ENCODE results near the gene C7orf57.

C7orf57 gene

DNA sequence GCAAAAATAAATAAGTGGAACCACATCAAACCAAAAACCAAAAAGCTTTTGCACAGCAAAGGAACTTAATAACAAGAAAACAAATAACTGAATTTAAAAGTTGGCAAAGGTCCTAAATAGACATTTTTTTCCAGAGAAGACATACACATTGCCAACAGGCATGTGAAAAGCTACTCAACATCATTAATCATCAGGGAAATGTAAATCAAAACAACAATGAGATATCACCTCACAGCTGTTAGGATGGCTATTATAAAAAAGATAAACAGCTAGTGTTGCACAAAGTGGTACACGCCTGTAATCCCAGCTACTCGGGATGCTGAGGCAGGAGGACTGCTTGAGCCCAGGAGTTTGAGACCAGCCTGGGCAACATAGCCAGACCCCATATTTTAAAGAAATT lies 4.2 kb upstream of the C7orf57 start:
- Histone ChIP-seq H3K36me3 (ENCODE audit: control insufficient read depth in 2 of 2, insufficient read depth in 2 of 2, low read length in 2 of 2) (no peaks in the 10 kb centered on the region), H3K9me3 (ENCODE audit: control insufficient read depth in 2 of 2, low read length in 2 of 2) (no peaks in the 10 kb centered on the region), H3K27ac (ENCODE audit: low read depth in 2 of 2, low read length in 2 of 2) (no peak overlapping the region), H3K9ac (ENCODE audit: low read depth in 1 of 2, low read length in 2 of 2) (no peak overlapping the region), H3K27me3 (ENCODE audit: control insufficient read depth in 2 of 2, insufficient read depth in 2 of 2, low read length in 2 of 2) (peaks cover 5 to 7% of the 10 kb centered on the region in 2 donors), H3K4me1 (ENCODE audit: control insufficient read depth in 2 of 2, insufficient read depth in 2 of 2, low read length in 2 of 2) (peaks cover 7% of the 10 kb centered on the region in 2 donors), H3K4me3 (ENCODE audit: low read length in 2 of 2) (no peak overlapping the region)

DNA sequence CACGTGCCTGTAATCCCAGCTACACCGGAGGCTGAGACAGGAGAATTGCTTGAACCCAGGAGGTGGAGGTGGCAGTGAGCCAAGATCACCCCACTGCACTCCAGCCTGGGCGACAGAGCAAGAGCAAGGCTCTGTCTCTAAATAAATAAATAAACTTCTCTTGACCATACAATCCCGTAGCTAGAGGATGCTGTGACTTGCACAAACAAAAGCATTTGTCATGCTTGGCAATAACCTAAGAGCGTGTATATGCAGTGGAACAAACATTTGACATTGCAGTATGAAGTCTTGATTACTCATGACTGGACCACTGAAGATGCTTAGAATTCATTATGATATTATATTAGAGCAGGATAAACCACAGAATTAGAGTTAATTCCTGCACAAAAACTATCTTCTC lies 1.4 kb upstream of the C7orf57 start:
- H3K27me3 ChIP-seq (ENCODE audit: control insufficient read depth in 2 of 2, insufficient read depth in 2 of 2, low read length in 2 of 2), result peaks cover 13 to 17% of the 10 kb centered on the region in 2 donors

GRCh38 chr7:48035967-48036478 lies 680 bp downstream of the C7orf57 start:
- H3K27ac ChIP-seq (ENCODE audit: low read depth in 2 of 2, low read length in 2 of 2), result no peak overlapping the region
- H3K27me3 ChIP-seq (ENCODE audit: control insufficient read depth in 2 of 2, insufficient read depth in 2 of 2, low read length in 2 of 2), result peaks cover 13 to 17% of the 10 kb centered on the region in 2 donors
- peaks cover 8 to 9% of the 10 kb centered on the region in 2 donors for H3K4me1 ChIP-seq (ENCODE audit: control insufficient read depth in 2 of 2, insufficient read depth in 2 of 2, low read length in 2 of 2)
- H3K9me3 ChIP-seq (ENCODE audit: control insufficient read depth in 2 of 2, low read length in 2 of 2), result no peaks in the 10 kb centered on the region
- H3K36me3 ChIP-seq (ENCODE audit: control insufficient read depth in 2 of 2, insufficient read depth in 2 of 2, low read length in 2 of 2), result no peaks in the 10 kb centered on the region
- no peak overlapping the region for H3K9ac ChIP-seq (ENCODE audit: low read depth in 1 of 2, low read length in 2 of 2)
- H3K4me3 ChIP-seq (ENCODE audit: low read length in 2 of 2), result peak overlapping the region; percentile 62 to 70

More for the DNA sequence above, 1.4 kb upstream of the C7orf57 start:
- Histone ChIP-seq H3K36me3 (ENCODE audit: control insufficient read depth in 2 of 2, insufficient read depth in 2 of 2, low read length in 2 of 2) (no peaks in the 10 kb centered on the region), H3K4me1 (ENCODE audit: control insufficient read depth in 2 of 2, insufficient read depth in 2 of 2, low read length in 2 of 2) (peaks cover 8 to 9% of the 10 kb centered on the region in 2 donors), H3K27ac (ENCODE audit: low read depth in 2 of 2, low read length in 2 of 2) (no peak overlapping the region), H3K4me3 (ENCODE audit: low read length in 2 of 2) (no peak overlapping the region), H3K9me3 (ENCODE audit: control insufficient read depth in 2 of 2, low read length in 2 of 2) (no peaks in the 10 kb centered on the region), H3K9ac (ENCODE audit: low read depth in 1 of 2, low read length in 2 of 2) (no peak overlapping the region)

DNA sequence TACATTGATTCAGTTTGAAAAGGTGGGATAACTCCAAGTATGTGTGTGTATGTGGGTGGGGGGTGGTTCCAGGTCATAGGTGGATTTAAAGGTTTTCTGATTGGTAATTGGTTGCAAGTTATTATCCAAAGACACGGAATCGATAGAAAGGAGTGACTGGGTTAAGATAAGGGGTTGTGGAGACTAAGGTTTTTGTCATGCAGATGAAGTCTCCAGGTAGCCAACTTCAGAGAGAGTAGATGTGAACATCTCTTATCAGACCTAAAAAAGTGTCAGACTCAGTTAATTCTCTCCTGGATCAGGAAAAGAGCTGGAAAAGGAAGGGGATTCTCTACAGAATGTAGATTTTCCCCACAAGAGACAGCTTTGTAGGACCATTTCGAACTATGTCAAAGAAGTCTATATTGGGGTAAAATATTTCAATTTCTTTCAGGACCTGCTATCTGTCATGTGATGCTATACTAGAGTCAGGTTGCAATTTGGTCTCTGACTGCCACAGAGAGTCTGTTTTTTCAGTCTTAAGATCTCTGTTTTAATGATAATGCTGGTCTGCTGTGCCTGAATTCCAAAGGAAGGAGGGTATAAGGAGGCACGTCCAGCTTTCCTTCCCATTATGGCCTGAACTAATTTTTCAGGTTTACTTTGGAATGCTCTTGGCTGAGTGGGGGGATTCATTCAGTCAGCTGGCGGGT lies 3.6 kb downstream of the C7orf57 start:
- H3K27me3 ChIP-seq (ENCODE audit: control insufficient read depth in 2 of 2, insufficient read depth in 2 of 2, low read length in 2 of 2), result peaks cover 13 to 17% of the 10 kb centered on the region in 2 donors
- H3K27ac ChIP-seq (ENCODE audit: low read depth in 2 of 2, low read length in 2 of 2), result no peak overlapping the region
- H3K4me3 ChIP-seq (ENCODE audit: low read length in 2 of 2), result no peak overlapping the region
- H3K9ac ChIP-seq (ENCODE audit: low read depth in 1 of 2, low read length in 2 of 2), result no peak overlapping the region
- H3K4me1 ChIP-seq (ENCODE audit: control insufficient read depth in 2 of 2, insufficient read depth in 2 of 2, low read length in 2 of 2), result peaks cover 8 to 9% of the 10 kb centered on the region in 2 donors
- H3K9me3 ChIP-seq (ENCODE audit: control insufficient read depth in 2 of 2, low read length in 2 of 2), result no peaks in the 10 kb centered on the region
- H3K36me3 ChIP-seq (ENCODE audit: control insufficient read depth in 2 of 2, insufficient read depth in 2 of 2, low read length in 2 of 2), result no peaks in the 10 kb centered on the region

- H3K9me3 ChIP-seq (ENCODE audit: control insufficient read depth in 2 of 2, low read length in 2 of 2), result no peaks in the 10 kb centered on the region
- H3K27me3 ChIP-seq (ENCODE audit: control insufficient read depth in 2 of 2, insufficient read depth in 2 of 2, low read length in 2 of 2), result peaks cover 7 to 10% of the 10 kb centered on the region in 2 donors
- no peaks in the 10 kb centered on the region for H3K36me3 ChIP-seq (ENCODE audit: control insufficient read depth in 2 of 2, insufficient read depth in 2 of 2, low read length in 2 of 2)
- H3K4me3 ChIP-seq (ENCODE audit: low read length in 2 of 2), result no peak overlapping the region
- peaks cover 1 to 2% of the 10 kb centered on the region in 2 donors for H3K4me1 ChIP-seq (ENCODE audit: control insufficient read depth in 2 of 2, insufficient read depth in 2 of 2, low read length in 2 of 2)
- H3K9ac ChIP-seq (ENCODE audit: low read depth in 1 of 2, low read length in 2 of 2), result no peak overlapping the region
- H3K27ac ChIP-seq (ENCODE audit: low read depth in 2 of 2, low read length in 2 of 2), result no peak overlapping the region
These were observed 5.8 kb downstream of the C7orf57 start for GRCh38 chr7:48040944-48041652.

DNA sequence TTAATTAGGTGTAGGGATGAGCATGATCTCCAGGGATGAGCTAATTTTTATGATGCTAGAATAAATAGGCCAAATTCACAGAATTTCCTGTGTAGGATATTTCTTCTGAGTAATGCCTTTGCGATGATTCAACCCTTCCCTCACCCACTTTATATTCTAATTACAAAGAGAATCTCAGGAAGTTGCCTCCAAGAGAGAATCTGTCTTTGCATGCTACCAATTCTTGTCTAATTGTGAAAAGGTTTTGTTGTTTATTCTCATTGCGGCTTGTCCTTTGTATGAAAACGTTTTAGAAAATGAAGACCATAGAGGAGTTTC lies 6.3 kb downstream of the C7orf57 start:
- Histone ChIP-seq H3K4me1 (ENCODE audit: control insufficient read depth in 2 of 2, insufficient read depth in 2 of 2, low read length in 2 of 2) (no peaks in the 10 kb centered on the region), H3K4me3 (ENCODE audit: low read length in 2 of 2) (no peak overlapping the region), H3K9ac (ENCODE audit: low read depth in 1 of 2, low read length in 2 of 2) (no peak overlapping the region), H3K9me3 (ENCODE audit: control insufficient read depth in 2 of 2, low read length in 2 of 2) (no peaks in the 10 kb centered on the region), H3K27ac (ENCODE audit: low read depth in 2 of 2, low read length in 2 of 2) (no peak overlapping the region), H3K36me3 (ENCODE audit: control insufficient read depth in 2 of 2, insufficient read depth in 2 of 2, low read length in 2 of 2) (no peaks in the 10 kb centered on the region), H3K27me3 (ENCODE audit: control insufficient read depth in 2 of 2, insufficient read depth in 2 of 2, low read length in 2 of 2) (peaks cover 2 to 6% of the 10 kb centered on the region in 2 donors)

DNA sequence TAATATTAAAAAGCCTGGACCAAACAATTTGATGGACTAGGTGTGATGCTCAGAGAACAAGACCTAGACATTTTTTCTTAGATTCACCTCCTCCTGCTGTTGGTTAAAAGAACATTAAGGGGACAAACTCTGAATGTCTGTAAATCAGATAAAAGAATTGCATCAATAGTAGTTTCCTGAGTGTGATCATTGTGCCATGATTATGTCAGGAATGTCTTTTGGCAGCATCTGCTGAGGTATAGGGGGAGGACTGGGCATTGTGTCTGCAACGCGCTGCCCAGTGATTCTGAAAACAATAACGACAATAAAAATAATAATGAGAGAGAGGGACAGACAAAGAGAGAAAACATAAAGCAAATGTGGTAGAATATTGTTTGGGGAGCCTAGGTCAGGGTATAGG lies 6.9 kb downstream of the C7orf57 start:
- H3K4me1 ChIP-seq (ENCODE audit: control insufficient read depth in 2 of 2, insufficient read depth in 2 of 2, low read length in 2 of 2), result no peaks in the 10 kb centered on the region
- H3K27ac ChIP-seq (ENCODE audit: low read depth in 2 of 2, low read length in 2 of 2), result no peak overlapping the region
- H3K4me3 ChIP-seq (ENCODE audit: low read length in 2 of 2), result no peak overlapping the region

DNA sequence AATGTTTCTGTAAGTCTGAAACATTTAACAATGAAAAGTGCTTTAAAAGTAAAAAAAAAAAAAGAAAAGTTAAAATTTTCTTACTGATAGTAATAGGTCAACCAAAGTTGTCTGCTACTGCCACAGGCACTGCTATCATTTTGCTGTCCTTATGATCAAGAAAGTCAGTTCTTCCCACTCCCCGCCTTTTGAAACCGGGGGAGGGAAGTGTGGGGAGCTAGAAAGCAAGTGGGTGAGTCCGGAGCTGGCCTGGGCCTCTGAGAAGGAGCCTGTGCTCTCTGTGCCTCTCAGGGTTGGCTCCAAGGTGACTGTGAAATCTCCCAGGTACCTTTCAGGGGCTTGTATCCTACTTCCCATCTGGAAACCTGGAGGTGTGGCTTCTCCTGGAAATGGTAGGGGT lies 7.3 kb downstream of the C7orf57 start:
- H3K36me3 ChIP-seq (ENCODE audit: control insufficient read depth in 2 of 2, insufficient read depth in 2 of 2, low read length in 2 of 2), result no peaks in the 10 kb centered on the region
- no peaks in the 10 kb centered on the region for H3K27me3 ChIP-seq (ENCODE audit: control insufficient read depth in 2 of 2, insufficient read depth in 2 of 2, low read length in 2 of 2)
- H3K9ac ChIP-seq (ENCODE audit: low read depth in 1 of 2, low read length in 2 of 2), result no peak overlapping the region
- H3K4me1 ChIP-seq (ENCODE audit: control insufficient read depth in 2 of 2, insufficient read depth in 2 of 2, low read length in 2 of 2), result no peaks in the 10 kb centered on the region
- H3K27ac ChIP-seq (ENCODE audit: low read depth in 2 of 2, low read length in 2 of 2), result no peak overlapping the region
- H3K9me3 ChIP-seq (ENCODE audit: control insufficient read depth in 2 of 2, low read length in 2 of 2), result no peaks in the 10 kb centered on the region
- H3K4me3 ChIP-seq (ENCODE audit: low read length in 2 of 2), result no peak overlapping the region

More for the DNA sequence above, 6.9 kb downstream of the C7orf57 start:
- H3K9ac ChIP-seq (ENCODE audit: low read depth in 1 of 2, low read length in 2 of 2), result no peak overlapping the region
- H3K27me3 ChIP-seq (ENCODE audit: control insufficient read depth in 2 of 2, insufficient read depth in 2 of 2, low read length in 2 of 2), result peaks cover 0 to under 1% of the 10 kb centered on the region in 2 donors
- no peaks in the 10 kb centered on the region for H3K9me3 ChIP-seq (ENCODE audit: control insufficient read depth in 2 of 2, low read length in 2 of 2)
- no peaks in the 10 kb centered on the region for H3K36me3 ChIP-seq (ENCODE audit: control insufficient read depth in 2 of 2, insufficient read depth in 2 of 2, low read length in 2 of 2)

DNA sequence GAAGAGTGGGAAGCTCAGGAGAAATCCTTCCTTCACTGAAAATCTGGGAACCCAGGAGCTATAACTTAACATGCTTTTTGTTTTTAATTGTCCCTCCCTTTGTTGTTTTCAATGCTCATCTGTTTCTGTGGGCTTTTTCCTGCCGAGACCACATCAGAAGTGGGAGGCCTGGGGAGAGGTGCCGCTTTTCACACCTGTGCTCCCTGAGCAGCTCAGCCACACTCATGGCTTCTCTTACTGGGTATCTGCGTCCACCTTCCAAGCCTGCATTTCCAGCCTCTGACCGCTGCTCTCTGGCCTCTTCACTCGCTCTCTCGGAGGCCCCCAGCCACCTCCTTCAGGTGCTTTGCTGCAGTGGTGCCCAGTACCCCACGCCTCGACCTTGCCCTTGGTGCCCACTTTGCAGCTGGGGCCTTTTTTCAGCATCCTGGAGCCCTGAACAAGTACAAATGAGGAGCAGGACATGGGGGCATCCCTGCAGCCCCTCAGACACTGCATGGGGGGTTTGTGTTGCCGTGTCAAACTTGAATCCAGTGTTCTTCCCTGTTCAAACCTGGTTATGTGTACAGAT lies 9.9 kb downstream of the C7orf57 start:
- no peak overlapping the region for H3K27ac ChIP-seq (ENCODE audit: low read depth in 2 of 2, low read length in 2 of 2)
- no peak overlapping the region for H3K9ac ChIP-seq (ENCODE audit: low read depth in 1 of 2, low read length in 2 of 2)
- H3K36me3 ChIP-seq (ENCODE audit: control insufficient read depth in 2 of 2, insufficient read depth in 2 of 2, low read length in 2 of 2), result no peaks in the 10 kb centered on the region
- no peaks in the 10 kb centered on the region for H3K4me1 ChIP-seq (ENCODE audit: control insufficient read depth in 2 of 2, insufficient read depth in 2 of 2, low read length in 2 of 2)
- no peaks in the 10 kb centered on the region for H3K27me3 ChIP-seq (ENCODE audit: control insufficient read depth in 2 of 2, insufficient read depth in 2 of 2, low read length in 2 of 2)
- H3K4me3 ChIP-seq (ENCODE audit: low read length in 2 of 2), result no peak overlapping the region
- no peaks in the 10 kb centered on the region for H3K9me3 ChIP-seq (ENCODE audit: control insufficient read depth in 2 of 2, low read length in 2 of 2)

DNA sequence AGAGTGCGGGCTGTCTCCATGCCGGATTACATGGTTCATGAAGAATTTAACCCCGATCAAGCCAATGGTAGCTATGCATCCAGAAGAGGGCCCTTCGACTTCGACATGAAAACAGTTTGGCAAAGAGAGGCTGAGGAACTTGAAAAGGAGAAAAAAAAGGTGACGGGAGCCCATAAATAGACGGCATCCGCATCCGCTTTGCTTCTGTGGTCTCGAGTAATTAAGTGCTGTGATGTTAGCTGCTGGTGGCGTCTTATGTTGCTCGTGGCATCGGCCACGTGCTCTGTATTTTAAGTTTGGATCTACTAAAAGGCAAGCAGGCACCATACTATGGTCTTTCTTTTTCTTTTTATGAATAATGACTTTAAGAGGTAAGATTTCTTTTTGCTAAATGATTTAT lies 11.1 kb downstream of the C7orf57 start:
- no peak overlapping the region for H3K4me3 ChIP-seq (ENCODE audit: low read length in 2 of 2)
- H3K9ac ChIP-seq (ENCODE audit: low read depth in 1 of 2, low read length in 2 of 2), result no peak overlapping the region
- H3K9me3 ChIP-seq (ENCODE audit: control insufficient read depth in 2 of 2, low read length in 2 of 2), result no peaks in the 10 kb centered on the region
- no peaks in the 10 kb centered on the region for H3K4me1 ChIP-seq (ENCODE audit: control insufficient read depth in 2 of 2, insufficient read depth in 2 of 2, low read length in 2 of 2)
- H3K36me3 ChIP-seq (ENCODE audit: control insufficient read depth in 2 of 2, insufficient read depth in 2 of 2, low read length in 2 of 2), result no peaks in the 10 kb centered on the region
- H3K27me3 ChIP-seq (ENCODE audit: control insufficient read depth in 2 of 2, insufficient read depth in 2 of 2, low read length in 2 of 2), result no peaks in the 10 kb centered on the region
- H3K27ac ChIP-seq (ENCODE audit: low read depth in 2 of 2, low read length in 2 of 2), result no peak overlapping the region

Measured in mucosa of rectum (tissue), 2 donors.